Measurements from ENCODE around the gene PLEKHM1. TPM values are rescaled to one million over a fixed set of nuclear protein-coding genes. Genes with fewer than 3 reads are reported as not detected.
"Not testable (repeated sequence)": the region's sequence is repeated elsewhere in the genome, so short reads cannot be mapped to it uniquely, and the experiment has no call there.

PLEKHM1 gene
- polyA plus RNA-seq, 4 donors, result 10.5 to 17.0 (median 13.4) TPM

GRCh38 chr17:45444301-45444700 is 46.2 kb downstream of the PLEKHM1 start:
- DNase-seq (ENCODE audit: low read depth in 4 of 4, low spot score in 3 of 4), result not testable (repeated sequence)

- not testable (repeated sequence) for DNase-seq (ENCODE audit: low read depth in 4 of 4, low spot score in 3 of 4)
Measured at GRCh38 chr17:45443371-45444260, 46.9 kb downstream of the PLEKHM1 start.

GRCh38 chr17:45441526-45442310 is 48.8 kb downstream of the PLEKHM1 start:
- no peak for DNase-seq (ENCODE audit: low read depth in 4 of 4, low spot score in 3 of 4)

GRCh38 chr17:45440839-45441515 is 49.5 kb downstream of the PLEKHM1 start:
- peak in 1 of 4 donors; percentile 25 for DNase-seq (ENCODE audit: low read depth in 4 of 4, low spot score in 3 of 4)

GRCh38 chr17:45440161-45440778 is 50.3 kb downstream of the PLEKHM1 start:
- no peak for DNase-seq (ENCODE audit: low read depth in 4 of 4, low spot score in 3 of 4)

GRCh38 chr17:45438931-45439610 is 51.5 kb downstream of the PLEKHM1 start:
- DNase-seq (ENCODE audit: low read depth in 4 of 4, low spot score in 3 of 4), result no peak

GRCh38 chr17:45437465-45438283 is 52.8 kb downstream of the PLEKHM1 start:
- no peak for DNase-seq (ENCODE audit: low read depth in 4 of 4, low spot score in 3 of 4)

- no peak for DNase-seq (ENCODE audit: low read depth in 4 of 4, low spot score in 3 of 4)
Measured at GRCh38 chr17:45436625-45437464, 53.7 kb downstream of the PLEKHM1 start.

- no peak for DNase-seq (ENCODE audit: low read depth in 4 of 4, low spot score in 3 of 4)
Measured at GRCh38 chr17:45436161-45436560, 54.4 kb downstream of the PLEKHM1 start.

- DNase-seq (ENCODE audit: low read depth in 4 of 4, low spot score in 3 of 4), result no peak
Measured at GRCh38 chr17:45435481-45435880, 55.0 kb downstream of the PLEKHM1 start.

- no peak for DNase-seq (ENCODE audit: low read depth in 4 of 4, low spot score in 3 of 4)
Measured at GRCh38 chr17:45433159-45433535, 57.4 kb downstream of the PLEKHM1 start.

- DNase-seq (ENCODE audit: low read depth in 4 of 4, low spot score in 3 of 4), result no peak
Measured at GRCh38 chr17:45432405-45433158, 57.9 kb downstream of the PLEKHM1 start, which contains the start of gene ARHGAP27. TSS of gene ARHGAP27 (minus strand) at chr17:45432870. CDS start at chr17:45430279, 2,591 bp downstream.

GRCh38 chr17:45431531-45432404 is 58.8 kb downstream of the PLEKHM1 start:
- DNase-seq (ENCODE audit: low read depth in 4 of 4, low spot score in 3 of 4), result no peak

GRCh38 chr17:45430738-45431530 is 59.6 kb downstream of the PLEKHM1 start:
- no peak for DNase-seq (ENCODE audit: low read depth in 4 of 4, low spot score in 3 of 4)

- no peak for DNase-seq (ENCODE audit: low read depth in 4 of 4, low spot score in 3 of 4)
Measured at GRCh38 chr17:45430006-45430737, 60.3 kb downstream of the PLEKHM1 start.
